Tibial nerve (tissue), 4 donors: ENCODE measurements around the gene RAP1GAP2. TPM values are rescaled to one million over a fixed set of nuclear protein-coding genes. Genes with fewer than 3 reads are reported as not detected.

Experiments
- DNase-seq, 2 donors: peaks; one replicate each; pipeline ENCODE4 v3.0.0-alpha.2; 2019; ENCODE audit warnings: low spot score in 2 of 2
- H3K27ac ChIP-seq, 4 donors: fragments of 200-600 bp; sonication (generic) in 3 of 4; one replicate each; pipeline ENCODE4 v1.5.1; 2017 to 2019; ENCODE audit warnings: mild to moderate bottlenecking in 1 of 4
- H3K27me3 ChIP-seq, 2 donors: fragments of 200-600 bp; sonication (generic) in 1 of 2; one replicate each; pipeline versions ENCODE4 v1.5.1 to v1.6.0; 2017 to 2019
- H3K36me3 ChIP-seq, 3 donors: fragments of 200-600 bp; sonication (generic); one replicate each; pipeline ENCODE4 v1.5.1; 2018 to 2019
- H3K4me1 ChIP-seq, 4 donors: fragments of 200-600 bp; sonication (generic) in 3 of 4; one replicate each; pipeline ENCODE4 v1.5.1; 2017 to 2019
- H3K4me3 ChIP-seq, 4 donors: fragments of 200-600 bp; sonication (generic) in 3 of 4; one replicate each; pipeline ENCODE4 v1.5.1; 2017 to 2019; ENCODE audit warnings: mild to moderate bottlenecking in 1 of 4, moderate library complexity in 1 of 4
- H3K9me3 ChIP-seq, 4 donors: fragments of 200-600 bp; sonication (generic) in 3 of 4; one replicate each; pipeline ENCODE4 v1.5.1; 2017 to 2019
- CTCF ChIP-seq, 5 experiments: fragments of 200-600 bp in 3 of 5; fragments of 450-650 bp in 2 of 5; sonication (generic) in 3 of 5; IDR thresholded peaks; one replicate each; pipeline ENCODE4 v1.5.1; 2016 to 2019; ENCODE audit warnings: antibody characterized with exemption in 5 of 5, mild to moderate bottlenecking in 3 of 5, moderate library complexity in 2 of 5
- EP300 ChIP-seq, 2 donors: sonication (generic); formaldehyde crosslinking; IDR thresholded peaks; one replicate each; pipeline ENCODE4 v1.6.1; 2017; ENCODE audit warnings: antibody characterized with exemption in 2 of 2, mild to moderate bottlenecking in 1 of 2
- POLR2A ChIP-seq, 2 donors: fragments of 450-650 bp; IDR thresholded peaks; one replicate each; pipeline ENCODE4 v1.6.1; 2017; ENCODE audit warnings: antibody characterized with exemption in 2 of 2, mild to moderate bottlenecking in 2 of 2, moderate library complexity in 2 of 2
- WGBS, 2 donors: methylation state at CpG; one replicate each; pipeline ENCODE4 v1.1.5; 2018; 5-methylcytosine and 5-hydroxymethylcytosine counted together
- total RNA-seq, 4 donors: library from RNA; depleted of rRNA; stranded (reverse); fragments of >200 nt; gene quantifications; one replicate each; pipeline ENCODE4 v1.1.0, GENCODE V29; 2016

Gene RAP1GAP2
- total RNA-seq, 4 donors from 2014 or later, result 5.4 to 18.2 (median 11.9) TPM

GRCh38 chr17:2853283-2854142 is 57.3 kb downstream of the RAP1GAP2 start:
- 0% methylated on average over 24 to 88 of the region's 119 CpGs for WGBS, 2 donors
- DNase-seq, result no peak
- no peak for TF ChIP-seq EP300 (IDR thresholded peaks at IDR 0.05)
- no peak for TF ChIP-seq POLR2A (IDR thresholded peaks at IDR 0.05)
- TF ChIP-seq CTCF (IDR thresholded peaks at IDR 0.05), result no peak
- Histone ChIP-seq H3K27me3 (peaks cover 0 to 35% of the 10 kb centered on the region in 2 donors), H3K4me1 (peaks cover 0 to 39% (median 14%) of the 10 kb centered on the region in 4 donors), H3K36me3 (no peaks in the 10 kb centered on the region), H3K9me3 (no peaks in the 10 kb centered on the region), H3K27ac (peak overlapping the region; percentile 27 to 84 (median 72)), H3K4me3 (peak overlapping the region; percentile 38 to 74 (median 56))

- Histone ChIP-seq H3K27me3 (peaks cover 0 to 30% of the 10 kb centered on the region in 2 donors), H3K4me1 (peaks cover 0 to 31% (median 14%) of the 10 kb centered on the region in 4 donors), H3K36me3 (no peaks in the 10 kb centered on the region), H3K27ac (peak overlapping the region in 1 of 4 donors; percentile 84), H3K4me3 (peak overlapping the region; percentile 38 to 74 (median 45)), H3K9me3 (no peaks in the 10 kb centered on the region)
- no peak for TF ChIP-seq CTCF (IDR thresholded peaks at IDR 0.05)
- no peak for TF ChIP-seq POLR2A (IDR thresholded peaks at IDR 0.05)
- TF ChIP-seq EP300 (IDR thresholded peaks at IDR 0.05), result no peak
- DNase-seq, result no peak
- 2 to 3% methylated on average over 25 to 32 of the region's 46 CpGs for WGBS, 2 donors
These were observed 58.2 kb downstream of the RAP1GAP2 start for GRCh38 chr17:2854143-2855055.

GRCh38 chr17:2855063-2855600 is 58.9 kb downstream of the RAP1GAP2 start:
- no peaks in the 10 kb centered on the region for H3K36me3 ChIP-seq
- peaks cover 0 to 30% of the 10 kb centered on the region in 2 donors for H3K27me3 ChIP-seq
- no peak overlapping the region for H3K27ac ChIP-seq
- no peak overlapping the region for H3K4me3 ChIP-seq
- TF ChIP-seq EP300 (IDR thresholded peaks at IDR 0.05) (no peak), CTCF (IDR thresholded peaks at IDR 0.05) (no peak), POLR2A (IDR thresholded peaks at IDR 0.05) (no peak)
- H3K4me1 ChIP-seq, result peaks cover 0 to 31% (median 14%) of the 10 kb centered on the region in 4 donors
- DNase-seq, result no peak
- WGBS, 2 donors, result 34 to 43% methylated on average over 8 of the region's 8 CpGs
- no peaks in the 10 kb centered on the region for H3K9me3 ChIP-seq

- 81 to 83% methylated on average over 5 of the region's 5 CpGs for WGBS, 2 donors
- Histone ChIP-seq H3K36me3 (no peaks in the 10 kb centered on the region), H3K4me1 (peaks cover 0 to 31% (median 14%) of the 10 kb centered on the region in 4 donors), H3K9me3 (no peaks in the 10 kb centered on the region), H3K27me3 (peaks cover 0 to 30% of the 10 kb centered on the region in 2 donors), H3K27ac (no peak overlapping the region), H3K4me3 (no peak overlapping the region)
- no peak for DNase-seq
- TF ChIP-seq POLR2A (IDR thresholded peaks at IDR 0.05), result no peak
- no peak for TF ChIP-seq EP300 (IDR thresholded peaks at IDR 0.05)
These were observed 60.5 kb downstream of the RAP1GAP2 start for GRCh38 chr17:2856727-2857126.

GRCh38 chr17:2860045-2860444 is 63.8 kb downstream of the RAP1GAP2 start:
- Histone ChIP-seq H3K9me3 (no peaks in the 10 kb centered on the region), H3K4me1 (peaks cover 0 to 9% (median under 1%) of the 10 kb centered on the region in 4 donors), H3K27me3 (peaks cover 0 to 19% of the 10 kb centered on the region in 2 donors), H3K4me3 (no peak overlapping the region), H3K36me3 (no peaks in the 10 kb centered on the region), H3K27ac (no peak overlapping the region)
- TF ChIP-seq POLR2A (IDR thresholded peaks at IDR 0.05), result no peak
- no peak for TF ChIP-seq EP300 (IDR thresholded peaks at IDR 0.05)
- TF ChIP-seq CTCF (IDR thresholded peaks at IDR 0.05), result no peak
- DNase-seq, result no peak
- 39 to 44% methylated on average over 4 of the region's 4 CpGs for WGBS, 2 donors
